Measurements from ENCODE around the gene VWF. TPM values are rescaled to one million over a fixed set of nuclear protein-coding genes. Genes with fewer than 3 reads are reported as not detected.
A peak's percentile ranks its signal among the peaks of the same experiment; 100 is the strongest.

VWF gene
- total RNA-seq, 2 donors from 2014 or later: 248 to 476 TPM

DNA sequence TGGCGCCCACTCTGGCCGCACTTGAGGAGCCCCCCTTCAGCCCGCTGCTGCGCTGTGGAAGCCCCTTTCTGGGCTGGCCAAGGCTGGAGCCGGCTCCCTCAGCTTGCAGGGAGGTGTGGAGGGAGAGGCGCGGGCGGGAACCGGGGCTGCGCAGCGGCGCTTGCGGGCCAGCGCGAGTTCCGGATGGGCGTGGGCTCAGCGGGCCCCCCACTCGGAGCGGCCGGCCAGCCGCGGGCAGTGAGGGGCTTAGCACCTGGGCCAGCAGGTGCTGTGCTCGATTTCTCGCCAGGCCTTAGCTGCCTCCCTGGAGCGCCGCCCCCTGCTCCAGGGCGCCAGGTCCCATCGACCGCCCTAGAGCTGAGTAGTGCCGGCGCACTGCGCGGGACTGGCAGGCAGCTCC, 8.0 kb upstream of the VWF start:
- Histone ChIP-seq H3K27me3 (ENCODE audit: control insufficient read depth, insufficient read depth, low read length, poor library complexity, severe bottlenecking) (no peaks in the 10 kb centered on the region), H3K36me3 (ENCODE audit: control insufficient read depth, insufficient read depth, low read length) (no peaks in the 10 kb centered on the region), H3K4me3 (ENCODE audit: low read length) (no peak overlapping the region), H3K4me1 (ENCODE audit: control insufficient read depth, insufficient read depth, low read length) (no peaks in the 10 kb centered on the region), H3K9me3 (ENCODE audit: control insufficient read depth, low read length) (peaks cover 12% of the 10 kb centered on the region), H3K27ac (ENCODE audit: low read depth, low read length) (no peak overlapping the region), H3K9ac (ENCODE audit: extremely low read depth, low read length, poor library complexity, severe bottlenecking) (no peak overlapping the region)
- TF ChIP-seq, protein P1, sequence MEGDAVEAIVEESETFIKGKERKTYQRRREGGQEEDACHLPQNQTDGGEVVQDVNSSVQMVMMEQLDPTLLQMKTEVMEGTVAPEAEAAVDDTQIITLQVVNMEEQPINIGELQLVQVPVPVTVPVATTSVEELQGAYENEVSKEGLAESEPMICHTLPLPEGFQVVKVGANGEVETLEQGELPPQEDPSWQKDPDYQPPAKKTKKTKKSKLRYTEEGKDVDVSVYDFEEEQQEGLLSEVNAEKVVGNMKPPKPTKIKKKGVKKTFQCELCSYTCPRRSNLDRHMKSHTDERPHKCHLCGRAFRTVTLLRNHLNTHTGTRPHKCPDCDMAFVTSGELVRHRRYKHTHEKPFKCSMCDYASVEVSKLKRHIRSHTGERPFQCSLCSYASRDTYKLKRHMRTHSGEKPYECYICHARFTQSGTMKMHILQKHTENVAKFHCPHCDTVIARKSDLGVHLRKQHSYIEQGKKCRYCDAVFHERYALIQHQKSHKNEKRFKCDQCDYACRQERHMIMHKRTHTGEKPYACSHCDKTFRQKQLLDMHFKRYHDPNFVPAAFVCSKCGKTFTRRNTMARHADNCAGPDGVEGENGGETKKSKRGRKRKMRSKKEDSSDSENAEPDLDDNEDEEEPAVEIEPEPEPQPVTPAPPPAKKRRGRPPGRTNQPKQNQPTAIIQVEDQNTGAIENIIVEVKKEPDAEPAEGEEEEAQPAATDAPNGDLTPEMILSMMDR (conservative IDR thresholded peaks at IDR 0.05): no peak
- Mint-ChIP-seq H3K4me1 (peaks cover 4% of the 10 kb centered on the region), H3K9me3 (peaks cover 34% of the 10 kb centered on the region), H3K27ac (no peak overlapping the region), H3K4me3 (no peak overlapping the region), H3K36me3 (ENCODE audit: low read depth) (peaks cover 2% of the 10 kb centered on the region), H3K27me3 (ENCODE audit: insufficient read depth) (peaks cover 3% of the 10 kb centered on the region)
- 97 to 99% methylated on average over 14 to 30 of the region's 34 CpGs for WGBS, 2 experiments (ENCODE audit: insufficient coverage in 1 of 2, insufficient read length in 1 of 2)
- DNase-seq: peak; percentile 48

DNA sequence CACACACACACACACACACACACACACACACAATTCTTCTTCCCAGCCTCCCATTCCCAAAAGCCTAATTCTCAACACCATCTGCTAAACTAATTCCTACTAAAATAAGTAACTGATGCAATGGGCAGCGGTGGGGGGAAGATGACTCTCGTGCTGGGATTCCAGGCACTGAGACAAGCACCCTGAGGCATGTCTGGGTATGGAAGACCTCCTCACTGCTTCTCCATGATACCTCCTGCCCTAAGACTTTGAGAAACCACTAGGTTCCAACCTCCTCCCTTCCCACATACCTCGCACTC, 789 bp upstream of the VWF start:
- Histone ChIP-seq H3K27ac (ENCODE audit: low read depth, low read length) (no peak overlapping the region), H3K4me3 (ENCODE audit: low read length) (no peak overlapping the region), H3K36me3 (ENCODE audit: control insufficient read depth, insufficient read depth, low read length) (peaks cover 17% of the 10 kb centered on the region), H3K27me3 (ENCODE audit: control insufficient read depth, insufficient read depth, low read length, poor library complexity, severe bottlenecking) (no peaks in the 10 kb centered on the region), H3K4me1 (ENCODE audit: control insufficient read depth, insufficient read depth, low read length) (peaks cover 16% of the 10 kb centered on the region), H3K9ac (ENCODE audit: extremely low read depth, low read length, poor library complexity, severe bottlenecking) (no peak overlapping the region), H3K9me3 (ENCODE audit: control insufficient read depth, low read length) (no peaks in the 10 kb centered on the region)
- H3K4me1 Mint-ChIP-seq: peaks cover 55% of the 10 kb centered on the region
- TF ChIP-seq, protein P1 (conservative IDR thresholded peaks at IDR 0.05): no peak
- H3K36me3 Mint-ChIP-seq (ENCODE audit: low read depth): peaks cover 27% of the 10 kb centered on the region
- H3K4me3 Mint-ChIP-seq: peak overlapping the region; percentile 77
- no peaks in the 10 kb centered on the region for H3K9me3 Mint-ChIP-seq
- peak overlapping the region; percentile 95 for H3K27ac Mint-ChIP-seq
- no peak for DNase-seq
- 78 to 91% methylated on average over 2 to 3 of the region's 3 CpGs for WGBS, 2 experiments (ENCODE audit: insufficient coverage in 1 of 2, insufficient read length in 1 of 2)
- no peaks in the 10 kb centered on the region for H3K27me3 Mint-ChIP-seq (ENCODE audit: insufficient read depth)

DNA sequence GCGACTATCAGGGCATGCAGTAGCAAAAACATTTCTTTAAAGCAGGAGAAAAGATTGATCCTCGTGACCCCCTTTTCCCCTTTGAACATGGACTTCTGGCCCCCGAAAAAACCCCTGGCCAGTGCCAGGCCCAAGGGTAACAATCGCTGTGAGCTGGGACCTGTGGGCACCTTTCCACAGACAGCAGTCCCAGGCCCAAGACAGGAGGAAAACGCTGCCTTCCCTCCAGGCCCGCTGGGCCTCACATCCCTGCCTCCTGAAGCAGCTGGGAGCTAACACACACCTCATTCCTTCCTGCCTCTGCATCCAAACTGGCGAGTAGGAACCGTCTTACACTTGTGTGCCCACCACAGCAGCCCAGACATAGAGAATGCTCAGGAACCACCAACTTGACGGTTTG, 1.2 kb downstream of the VWF start:
- DNase-seq: peak; percentile 42
- H3K9ac ChIP-seq (ENCODE audit: extremely low read depth, low read length, poor library complexity, severe bottlenecking): peak overlapping the region; percentile 54
- peaks cover 16% of the 10 kb centered on the region for H3K4me1 ChIP-seq (ENCODE audit: control insufficient read depth, insufficient read depth, low read length)
- peaks cover 62% of the 10 kb centered on the region for H3K4me1 Mint-ChIP-seq
- H3K36me3 Mint-ChIP-seq (ENCODE audit: low read depth): peaks cover 46% of the 10 kb centered on the region
- peaks cover 17% of the 10 kb centered on the region for H3K36me3 ChIP-seq (ENCODE audit: control insufficient read depth, insufficient read depth, low read length)
- H3K27me3 ChIP-seq (ENCODE audit: control insufficient read depth, insufficient read depth, low read length, poor library complexity, severe bottlenecking): no peaks in the 10 kb centered on the region
- H3K27ac Mint-ChIP-seq: peak overlapping the region; percentile 95
- no peaks in the 10 kb centered on the region for H3K9me3 ChIP-seq (ENCODE audit: control insufficient read depth, low read length)
- peak overlapping the region; percentile 84 for H3K4me3 ChIP-seq (ENCODE audit: low read length)
- H3K27me3 Mint-ChIP-seq (ENCODE audit: insufficient read depth): no peaks in the 10 kb centered on the region
- H3K9me3 Mint-ChIP-seq: no peaks in the 10 kb centered on the region
- 77 to 80% methylated on average over 7 to 9 of the region's 9 CpGs for WGBS, 2 experiments (ENCODE audit: insufficient coverage in 1 of 2, insufficient read length in 1 of 2)
- peak overlapping the region; percentile 77 for H3K4me3 Mint-ChIP-seq
- H3K27ac ChIP-seq (ENCODE audit: low read depth, low read length): no peak overlapping the region
- TF ChIP-seq, protein P1 (conservative IDR thresholded peaks at IDR 0.05): no peak
